Spleen (tissue), 7 donors: ENCODE data around the gene CARS1.

Experiments used
- CTCF ChIP-seq, 11 experiments: fragments of 200-600 bp in 7 of 11; fragments of 450-650 bp in 4 of 11; sonication (generic) in 4 of 11; IDR thresholded peaks in 8 of 11; conservative IDR thresholded peaks in 3 of 11; 1 replicate in 7 of 11; 2 replicates in 4 of 11; pipeline versions ENCODE4 v1.4.0 to v1.8.0; 2016 to 2021; ENCODE audit warnings: antibody characterized with exemption in 11 of 11, inconsistent platforms in 4 of 11, mild to moderate bottlenecking in 1 of 11
- POLR2A ChIP-seq, 3 donors: fragments of 450-650 bp; IDR thresholded peaks; one replicate each; pipeline ENCODE4 v1.5.1; 2017; ENCODE audit warnings: antibody characterized with exemption in 3 of 3, mild to moderate bottlenecking in 1 of 3
- donor health status: DM: no; HTN: no; CAD: no; lungs with moderate emphysema.
- donor health status: DM: no; HTN: no; CAD: no.
- donor health status: DM: no; HTN: no; CAD: no.

DNA sequence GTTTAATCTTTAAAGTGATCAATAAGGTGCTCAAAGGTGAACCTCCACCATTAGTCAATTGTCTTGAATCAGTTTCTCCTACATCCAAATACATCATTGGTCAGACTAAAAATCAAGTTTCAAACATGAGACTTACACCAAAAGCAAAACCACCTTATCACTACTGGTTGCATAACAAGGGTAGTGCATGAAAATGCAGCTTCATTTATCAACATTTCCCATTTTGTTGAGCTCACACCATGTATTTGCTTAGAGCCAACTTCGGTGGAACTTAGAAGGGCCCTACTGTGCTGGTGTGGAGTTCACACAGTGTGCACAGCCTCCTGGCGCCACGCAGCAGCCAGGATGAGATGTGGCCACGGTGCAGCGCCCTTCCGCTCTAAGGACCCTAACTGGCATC lies 104.9 kb downstream of the CARS1 start:
- TF ChIP-seq CTCF (IDR thresholded peaks at IDR 0.05 in 8 of 11, conservative IDR thresholded peaks at IDR 0.05 in 3 of 11) (no peak), POLR2A (IDR thresholded peaks at IDR 0.05) (no peak)
